H7 (cell line): ENCODE data around the gene RETREG1. TPM values are rescaled to one million over a fixed set of nuclear protein-coding genes. Genes with fewer than 3 reads are reported as not detected.

Source experiments
- DNase-seq: peaks from one replicate; pipeline ENCODE4 v3.0.0; 2012
- H3K27me3 ChIP-seq: 2 replicates; pipeline ENCODE4 v1.6.0; 2011; ENCODE audit warnings: mild to moderate bottlenecking, low read length; ENCODE audit not compliant: control insufficient read depth, insufficient read depth
- H3K36me3 ChIP-seq: replicated peaks from 2 replicates; pipeline ENCODE4 v1.5.1; 2011; ENCODE audit warnings: low read length; ENCODE audit not compliant: control insufficient read depth, insufficient read depth
- H3K4me3 ChIP-seq: 2 replicates; pipeline ENCODE4 v1.5.1; 2011; ENCODE audit warnings: low read depth, mild to moderate bottlenecking, control low read depth, low read length, moderate library complexity; ENCODE audit not compliant: insufficient read depth
- total RNA-seq: library from RNA; depleted of rRNA; stranded (reverse); fragments of >200 nt; shearing (Covaris generic); gene quantifications from 2 replicates; pipeline ENCODE4 v1.2.3, GENCODE V29; 2014

The RETREG1 gene
- total RNA-seq, 1 experiment from 2014 or later = 0.28 TPM

DNA sequence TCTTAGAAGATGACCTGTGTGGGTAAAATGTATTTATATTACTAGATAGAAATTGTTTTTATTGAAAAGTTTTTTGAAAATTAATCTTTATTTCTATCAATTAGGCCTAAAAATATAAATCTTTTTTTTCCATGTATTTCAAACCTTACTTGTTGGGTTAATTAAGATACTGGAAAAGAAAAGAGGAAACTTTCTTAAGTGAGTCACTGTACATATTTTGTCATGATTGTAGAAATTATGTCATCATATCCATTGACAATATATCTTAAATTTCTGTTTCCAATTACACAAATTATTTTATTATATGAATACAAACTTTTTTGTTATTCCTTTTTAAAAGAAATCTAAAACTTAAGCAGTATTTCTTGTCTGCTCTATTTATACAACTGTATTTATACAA, 53.1 kb downstream of the RETREG1 start:
- Histone ChIP-seq H3K36me3 (no peaks in the 10 kb centered on the region), H3K27me3 (no peaks in the 10 kb centered on the region), H3K4me3 (no peak overlapping the region)
- DNase-seq = no peak

DNA sequence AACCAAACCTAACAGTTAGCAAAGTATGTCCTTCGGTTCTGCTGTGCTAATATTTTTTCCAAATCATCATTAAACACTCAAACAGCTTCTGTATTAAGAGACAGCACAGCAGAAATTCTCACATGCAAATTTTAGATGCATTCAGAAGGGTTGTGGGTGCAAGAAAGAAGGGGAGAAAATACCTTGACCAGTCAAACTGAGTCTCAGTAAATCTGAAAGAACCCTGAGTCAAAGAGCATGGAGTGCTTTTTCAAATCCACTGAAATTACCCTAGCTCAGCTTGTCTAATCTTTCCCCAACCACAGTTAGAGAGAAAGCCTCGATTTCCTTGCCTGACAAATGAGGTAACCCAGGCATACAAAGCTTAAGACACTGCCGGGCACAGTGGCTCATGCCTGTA, 55.1 kb downstream of the RETREG1 start:
- H3K4me3 ChIP-seq = no peak overlapping the region
- H3K27me3 ChIP-seq = no peaks in the 10 kb centered on the region
- no peak for DNase-seq

GRCh38 chr5:16559702-16560101, 57.1 kb downstream of the RETREG1 start:
- Histone ChIP-seq H3K27me3 (no peaks in the 10 kb centered on the region), H3K36me3 (no peaks in the 10 kb centered on the region), H3K4me3 (no peak overlapping the region)
- DNase-seq = no peak

More for the DNA sequence above, 55.1 kb downstream of the RETREG1 start:
- no peaks in the 10 kb centered on the region for H3K36me3 ChIP-seq

DNA sequence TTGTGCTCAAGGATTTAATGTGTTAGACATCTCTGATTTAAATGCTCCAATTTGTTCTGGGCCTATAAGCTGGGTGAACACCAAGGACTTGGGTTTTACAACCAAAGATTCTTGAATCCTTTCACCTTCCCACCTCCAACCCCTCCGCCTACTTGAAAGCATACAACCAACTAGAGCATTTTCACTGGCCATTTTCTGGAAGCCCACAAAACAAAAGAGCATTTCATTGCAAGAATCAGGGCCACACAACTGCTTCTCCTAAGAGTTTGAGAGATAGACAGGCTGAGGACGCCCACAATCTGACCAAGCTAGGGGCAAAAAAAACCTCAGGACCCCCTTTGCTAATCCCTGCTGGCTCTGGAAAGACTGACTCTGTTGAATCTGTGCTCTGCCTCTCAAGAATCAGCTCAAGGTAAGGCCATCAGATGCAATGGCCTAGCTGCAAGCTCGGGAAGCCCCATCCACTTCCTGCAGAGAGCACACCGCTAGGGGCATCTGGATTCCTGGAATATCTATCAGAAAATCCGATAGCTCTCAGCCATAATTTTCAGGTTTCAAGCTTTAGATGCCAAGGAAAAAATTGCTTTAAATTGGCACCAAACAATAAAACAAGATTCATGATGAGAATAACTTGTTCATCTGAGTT, 57.7 kb downstream of the RETREG1 start:
- Histone ChIP-seq H3K36me3 (no peaks in the 10 kb centered on the region), H3K27me3 (no peaks in the 10 kb centered on the region), H3K4me3 (no peak overlapping the region)
- DNase-seq = peak; percentile 39

DNA sequence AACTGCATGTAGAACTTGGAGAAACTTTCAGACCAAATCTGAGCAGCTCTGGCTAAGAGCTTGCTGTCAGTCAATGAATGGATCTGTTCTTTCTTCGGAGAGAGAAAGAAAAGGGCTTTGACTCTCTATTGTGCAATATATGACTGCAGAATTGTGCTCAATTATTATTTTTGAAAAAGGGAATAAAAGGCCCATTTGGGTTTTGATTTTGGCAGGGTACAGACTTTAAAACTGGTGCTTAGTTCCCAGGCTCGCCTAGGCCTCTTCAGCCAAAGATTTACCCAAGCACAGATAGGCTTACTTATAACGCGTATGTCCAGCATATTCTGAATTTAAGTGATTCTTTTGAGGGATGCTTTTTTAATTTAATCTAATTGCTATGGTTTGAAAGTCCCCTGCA, 59.3 kb downstream of the RETREG1 start:
- DNase-seq = no peak
- Histone ChIP-seq H3K4me3 (no peak overlapping the region), H3K27me3 (no peaks in the 10 kb centered on the region), H3K36me3 (no peaks in the 10 kb centered on the region)

DNA sequence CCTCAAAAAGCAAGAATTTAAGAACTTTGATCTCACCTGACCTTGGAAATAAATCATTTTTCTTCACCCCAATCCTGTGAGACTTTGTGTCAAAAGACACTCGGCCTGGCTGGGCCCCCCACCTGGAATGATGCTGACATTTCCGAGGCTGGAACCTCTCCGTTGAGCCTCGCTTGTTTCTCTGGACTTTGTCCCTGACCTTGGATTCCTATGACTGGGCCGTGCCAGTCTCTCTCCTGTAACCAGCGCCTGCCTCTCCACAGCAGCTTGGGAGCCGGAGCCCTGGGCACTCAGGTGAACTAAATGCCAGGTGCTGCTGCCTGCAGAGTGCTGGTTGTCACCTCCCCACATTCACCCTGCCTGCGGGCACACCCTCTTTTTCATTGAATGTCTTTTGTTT, 62.7 kb downstream of the RETREG1 start:
- Histone ChIP-seq H3K4me3 (no peak overlapping the region), H3K36me3 (no peaks in the 10 kb centered on the region), H3K27me3 (no peaks in the 10 kb centered on the region)
- DNase-seq = no peak

DNA sequence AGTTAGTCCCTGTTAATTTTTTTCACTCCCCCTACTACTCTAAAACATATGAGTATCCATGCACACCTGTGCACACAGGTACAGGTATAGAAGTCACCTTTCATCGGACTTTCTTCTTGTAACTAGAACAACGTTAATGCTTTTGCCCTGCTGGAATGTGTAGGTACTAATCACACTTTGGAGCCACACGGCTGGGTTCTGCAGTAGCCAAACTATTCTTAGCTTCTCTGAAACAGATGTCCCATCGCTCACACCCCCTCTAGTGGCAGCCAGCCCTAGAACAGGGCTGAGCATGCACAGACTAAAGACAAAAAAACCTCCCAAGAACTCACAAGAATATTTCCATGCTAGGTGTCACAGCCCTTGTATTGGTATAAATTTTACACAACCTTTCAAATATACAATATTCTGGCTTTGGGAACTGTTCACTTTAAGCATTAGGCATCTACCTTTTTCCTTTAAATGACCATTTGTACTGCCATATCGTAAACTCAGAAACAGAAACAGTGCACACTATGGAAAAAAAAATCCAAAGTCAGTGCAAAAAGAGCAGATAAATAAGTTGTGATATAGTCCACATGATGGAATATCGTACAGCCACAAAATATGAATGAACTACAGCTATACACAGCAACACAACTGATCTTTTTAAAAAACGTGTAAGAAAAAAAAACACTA, 64.0 kb downstream of the RETREG1 start:
- Histone ChIP-seq H3K4me3 (no peak overlapping the region), H3K27me3 (no peaks in the 10 kb centered on the region), H3K36me3 (no peaks in the 10 kb centered on the region)
- peak; percentile 73 for DNase-seq

- H3K36me3 ChIP-seq = no peaks in the 10 kb centered on the region
- no peaks in the 10 kb centered on the region for H3K27me3 ChIP-seq
- no peak overlapping the region for H3K4me3 ChIP-seq
- no peak for DNase-seq
These were observed 65.2 kb downstream of the RETREG1 start for GRCh38 chr5:16551628-16552027.

DNA sequence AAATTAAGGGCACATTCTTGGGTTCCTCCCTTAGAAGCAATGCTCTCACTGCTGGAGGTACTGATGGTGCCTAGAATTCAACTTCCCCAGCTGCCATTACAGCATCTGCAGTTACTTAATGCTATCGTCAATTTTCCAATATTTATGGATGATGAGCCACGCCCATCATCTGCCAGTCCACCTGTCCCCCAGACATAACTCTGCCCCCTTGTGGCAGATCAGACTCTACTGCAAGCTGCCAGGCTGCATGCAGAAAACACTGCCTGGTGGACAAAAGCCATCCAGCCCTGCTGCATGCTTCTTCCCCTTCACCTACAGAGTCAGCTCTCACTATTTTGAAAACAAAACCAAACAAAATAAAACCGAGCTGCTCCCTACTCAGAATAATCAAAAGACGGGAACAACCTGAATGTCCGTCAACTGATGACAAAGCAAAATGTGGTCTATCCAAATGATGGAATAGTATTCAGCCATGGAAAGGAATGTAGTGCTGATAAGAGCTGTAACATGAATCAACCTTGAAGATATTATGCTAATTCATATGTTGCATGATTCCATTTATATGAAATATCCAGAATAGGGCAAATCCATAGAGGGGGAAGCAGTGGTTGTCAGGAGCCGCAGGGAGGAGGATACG, 66.4 kb downstream of the RETREG1 start:
- Histone ChIP-seq H3K4me3 (no peak overlapping the region), H3K36me3 (no peaks in the 10 kb centered on the region), H3K27me3 (no peaks in the 10 kb centered on the region)
- peak; percentile 76 for DNase-seq

- DNase-seq = no peak
These were observed 67.1 kb downstream of the RETREG1 start for GRCh38 chr5:16549491-16550206.

GRCh38 chr5:16548812-16549211, 68.0 kb downstream of the RETREG1 start:
- DNase-seq = no peak
- no peaks in the 10 kb centered on the region for H3K36me3 ChIP-seq

More at GRCh38 chr5:16549491-16550206, 67.1 kb downstream of the RETREG1 start:
- Histone ChIP-seq H3K4me3 (no peak overlapping the region), H3K36me3 (no peaks in the 10 kb centered on the region), H3K27me3 (no peaks in the 10 kb centered on the region)

GRCh38 chr5:16548115-16548514, 68.7 kb downstream of the RETREG1 start:
- no peak overlapping the region for H3K4me3 ChIP-seq
- DNase-seq = no peak
- no peaks in the 10 kb centered on the region for H3K27me3 ChIP-seq
- H3K36me3 ChIP-seq = no peaks in the 10 kb centered on the region

More at GRCh38 chr5:16548812-16549211, 68.0 kb downstream of the RETREG1 start:
- Histone ChIP-seq H3K4me3 (no peak overlapping the region), H3K27me3 (no peaks in the 10 kb centered on the region)

GRCh38 chr5:16547200-16547842, 69.5 kb downstream of the RETREG1 start:
- DNase-seq = no peak

DNA sequence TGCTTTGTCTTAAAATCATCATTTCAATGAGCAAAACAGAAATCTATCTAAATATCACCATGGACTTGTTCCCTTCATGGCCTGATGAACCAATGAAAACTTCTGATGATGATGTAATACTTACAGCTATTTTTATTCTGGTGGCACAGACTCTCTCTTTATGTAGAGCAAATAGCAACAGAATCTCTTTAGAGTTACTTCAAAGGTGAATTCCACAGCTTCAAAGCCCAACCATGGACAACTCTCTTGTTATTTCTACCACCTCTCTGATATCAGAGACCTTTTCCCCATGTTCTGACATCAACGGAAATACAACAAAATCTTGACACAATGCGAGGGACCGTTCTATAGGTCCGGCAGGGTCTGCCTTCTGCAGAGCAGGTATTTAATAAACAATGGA, 70.1 kb downstream of the RETREG1 start:
- Histone ChIP-seq H3K27me3 (no peaks in the 10 kb centered on the region), H3K36me3 (no peaks in the 10 kb centered on the region), H3K4me3 (no peak overlapping the region)
- no peak for DNase-seq

More at GRCh38 chr5:16547200-16547842, 69.5 kb downstream of the RETREG1 start:
- no peak overlapping the region for H3K4me3 ChIP-seq
- no peaks in the 10 kb centered on the region for H3K36me3 ChIP-seq
- H3K27me3 ChIP-seq = no peaks in the 10 kb centered on the region
